Liver (tissue), 9 donors: ENCODE data around the gene TMEM266. TPM values are rescaled to one million over a fixed set of nuclear protein-coding genes. Genes with fewer than 3 reads are reported as not detected.

Experiments
- DNase-seq: peaks from one replicate; pipeline ENCODE4 v3.0.0-alpha.2; 2017; ENCODE audit warnings: low spot score
- H3K27ac ChIP-seq, 2 donors: one replicate each; pipeline ENCODE4 v1.7.0; 2013; ENCODE audit warnings: inconsistent platforms in 2 of 2, low read length in 2 of 2, control low read depth in 1 of 2, low read depth in 1 of 2, mild to moderate bottlenecking in 1 of 2
- H3K27me3 ChIP-seq, 4 donors: one replicate each; pipeline versions ENCODE4 v1.6.1 to v1.7.0; 2013; ENCODE audit warnings: low read length in 3 of 4, inconsistent platforms in 1 of 4, mild to moderate bottlenecking in 1 of 4, moderate library complexity in 1 of 4; ENCODE audit not compliant: control insufficient read depth in 4 of 4, insufficient read depth in 4 of 4
- H3K36me3 ChIP-seq, 4 donors: one replicate each; pipeline versions ENCODE4 v1.6.1 to v1.7.0; 2013; ENCODE audit warnings: low read length in 3 of 4, mild to moderate bottlenecking in 3 of 4, low read depth in 1 of 4, moderate library complexity in 1 of 4; ENCODE audit not compliant: control insufficient read depth in 4 of 4, insufficient read depth in 3 of 4
- H3K4me1 ChIP-seq, 4 donors: one replicate each; pipeline versions ENCODE4 v1.6.1 to v1.7.0; 2013; ENCODE audit warnings: low read length in 3 of 4, mild to moderate bottlenecking in 3 of 4, moderate library complexity in 1 of 4; ENCODE audit not compliant: control insufficient read depth in 4 of 4, insufficient read depth in 4 of 4
- H3K4me3 ChIP-seq, 3 donors: one replicate each; pipeline versions ENCODE4 v1.6.1 to v1.7.0; 2013; ENCODE audit warnings: low read length in 3 of 3, control low read depth in 1 of 3, low read depth in 1 of 3, mild to moderate bottlenecking in 1 of 3
- H3K9ac ChIP-seq, 2 donors: one replicate each; pipeline ENCODE4 v1.7.0; 2013; ENCODE audit warnings: low read length in 2 of 2, mild to moderate bottlenecking in 2 of 2, moderate library complexity in 2 of 2, control low read depth in 1 of 2, low read depth in 1 of 2
- H3K9me3 ChIP-seq, 4 donors: one replicate each; pipeline versions ENCODE4 v1.6.1 to v1.7.0; 2013; ENCODE audit warnings: low read length in 3 of 4; ENCODE audit not compliant: control insufficient read depth in 4 of 4
- ATF3 ChIP-seq: IDR thresholded peaks from 2 replicates; pipeline ENCODE4 v1.6.1; 2016; ENCODE audit warnings: antibody characterized with exemption
- CTCF ChIP-seq: fragments of 150-350 bp; IDR thresholded peaks from 2 replicates; pipeline ENCODE4 v1.5.1; 2017; ENCODE audit warnings: improper control_type of control experiment, low read depth, low read length; ENCODE audit not compliant: missing input control
- EGR1 ChIP-seq, 2 donors: IDR thresholded peaks; 2 replicates each; pipeline ENCODE4 v1.6.1; 2016 to 2018; ENCODE audit warnings: antibody characterized with exemption in 2 of 2, low read depth in 2 of 2
- FOXA1 ChIP-seq: IDR thresholded peaks from 2 replicates; pipeline ENCODE4 v1.6.1; 2016; ENCODE audit warnings: antibody characterized with exemption
- FOXA2 ChIP-seq: IDR thresholded peaks from 2 replicates; pipeline ENCODE4 v1.6.1; 2016; ENCODE audit warnings: antibody characterized with exemption
- GABPA ChIP-seq, 2 donors: IDR thresholded peaks in 1 of 2; conservative IDR thresholded peaks in 1 of 2; 2 replicates each; pipeline ENCODE4 v1.6.1; 2016; ENCODE audit warnings: antibody characterized with exemption in 2 of 2, mild to moderate bottlenecking in 1 of 2, moderate library complexity in 1 of 2
- HNF4A ChIP-seq, 2 donors: conservative IDR thresholded peaks; 2 replicates each; pipeline ENCODE4 v1.6.1; 2016; ENCODE audit warnings: antibody characterized with exemption in 2 of 2, mild to moderate bottlenecking in 2 of 2
- HNF4G ChIP-seq: IDR thresholded peaks from 2 replicates; pipeline ENCODE4 v1.6.1; 2016; ENCODE audit warnings: antibody characterized with exemption
- JUND ChIP-seq, 2 donors: IDR thresholded peaks; 2 replicates each; pipeline ENCODE4 v1.6.1; 2016; ENCODE audit warnings: antibody characterized with exemption in 2 of 2
- MAX ChIP-seq: IDR thresholded peaks from 2 replicates; pipeline ENCODE4 v1.6.1; 2016; ENCODE audit warnings: antibody characterized with exemption
- NR2F2 ChIP-seq: IDR thresholded peaks from 2 replicates; pipeline ENCODE4 v1.6.1; 2016; ENCODE audit warnings: antibody characterized with exemption
- RAD21 ChIP-seq, 2 donors: IDR thresholded peaks; 2 replicates each; pipeline ENCODE4 v1.6.1; 2016; ENCODE audit warnings: antibody characterized with exemption in 2 of 2, mild to moderate bottlenecking in 2 of 2
- RXRA ChIP-seq, 2 donors: IDR thresholded peaks; 2 replicates each; pipeline ENCODE4 v1.6.1; 2017 to 2018; ENCODE audit warnings: antibody characterized with exemption in 2 of 2, mild to moderate bottlenecking in 1 of 2
- SP1 ChIP-seq: IDR thresholded peaks from 2 replicates; pipeline ENCODE4 v1.6.1; 2018; ENCODE audit warnings: antibody characterized with exemption, mild to moderate bottlenecking
- TAF1 ChIP-seq: conservative IDR thresholded peaks from 2 replicates; pipeline ENCODE4 v1.6.1; 2016; ENCODE audit warnings: antibody characterized with exemption, mild to moderate bottlenecking
- YY1 ChIP-seq: IDR thresholded peaks from 2 replicates; pipeline ENCODE4 v1.6.1; 2016; ENCODE audit warnings: antibody characterized with exemption, mild to moderate bottlenecking
- ZBTB33 ChIP-seq: IDR thresholded peaks from 2 replicates; pipeline ENCODE4 v1.6.1; 2016; ENCODE audit warnings: antibody characterized with exemption
- WGBS: extraction: QIAGEN DNeasy Blood & Tissue Kit; methylation state at CpG from one replicate; pipeline ENCODE4 v1.1.7; 2013; 5-methylcytosine and 5-hydroxymethylcytosine counted together
- polyA plus RNA-seq, 2 donors: library from polyadenylated mRNA; stranded (reverse) in 1 of 2; unstranded in 1 of 2; fragments of 200-250 nt in 1 of 2; fragments of >200 nt in 1 of 2; fragmentation: Nextera tagmentation in 1 of 2; extraction: Ambion mirVana in 1 of 2; gene quantifications; one replicate each; pipeline versions ENCODE4 v1.2.1 to v1.2.3, GENCODE V29; 2013 to 2015
- total RNA-seq, 2 donors: library from RNA; depleted of rRNA; stranded (reverse); fragments of >200 nt; gene quantifications; one replicate each; pipeline ENCODE4 v1.2.3, GENCODE V29; 2014
- donor health status: healthy.
- donor health status: healthy.
- donor health status: healthy.
- donor health status: healthy.
- donor health status: healthy.

Gene TMEM266
- total and polyA plus RNA-seq, 4 donors: 0.25 to 1.3 TPM; not detected in 2

GRCh38 chr15:76198456-76199105, 138.8 kb downstream of the TMEM266 start:
- Histone ChIP-seq H3K27ac (no peak overlapping the region), H3K4me1 (peaks cover 0 to 9% (median 2%) of the 10 kb centered on the region in 4 donors), H3K4me3 (no peak overlapping the region), H3K36me3 (peaks cover 0 to 5% (median 2%) of the 10 kb centered on the region in 4 donors), H3K9ac (no peak overlapping the region), H3K27me3 (no peaks in the 10 kb centered on the region), H3K9me3 (no peaks in the 10 kb centered on the region)
- peak in 1 of 2 donors; percentile 55 for TF ChIP-seq HNF4A (conservative IDR thresholded peaks at IDR 0.05)
- TF ChIP-seq ZBTB33: no peak
- no peak for TF ChIP-seq RAD21 (IDR thresholded peaks at IDR 0.05)
- no peak for TF ChIP-seq HNF4G
- WGBS: 92% methylated on average over 6 of the region's 6 CpGs
- DNase-seq: no peak

- no peak for DNase-seq
- Histone ChIP-seq H3K4me1 (peaks cover 0 to 9% (median 2%) of the 10 kb centered on the region in 4 donors), H3K36me3 (peaks cover 0 to 6% (median 2%) of the 10 kb centered on the region in 4 donors), H3K9me3 (no peaks in the 10 kb centered on the region), H3K9ac (no peak overlapping the region), H3K27me3 (no peaks in the 10 kb centered on the region), H3K27ac (no peak overlapping the region), H3K4me3 (no peak overlapping the region)
- TF ChIP-seq FOXA1 (no peak), HNF4A (conservative IDR thresholded peaks at IDR 0.05) (peak in 1 of 2 donors; percentile 15)
- 68% methylated on average over 19 of the region's 19 CpGs for WGBS
Measured at GRCh38 chr15:76199106-76200082, 139.6 kb downstream of the TMEM266 start.

- Histone ChIP-seq H3K9ac (no peak overlapping the region), H3K27ac (no peak overlapping the region), H3K9me3 (no peaks in the 10 kb centered on the region), H3K36me3 (peaks cover 0 to 6% (median 2%) of the 10 kb centered on the region in 4 donors), H3K4me1 (peaks cover 0 to 9% (median 2%) of the 10 kb centered on the region in 4 donors), H3K27me3 (no peaks in the 10 kb centered on the region), H3K4me3 (no peak overlapping the region)
- WGBS: 97% methylated on average over 6 of the region's 6 CpGs
- DNase-seq: no peak
- TF ChIP-seq FOXA1 (no peak), NR2F2 (no peak), YY1 (no peak), GABPA (IDR thresholded peaks at IDR 0.05 in 1 of 2, conservative IDR thresholded peaks at IDR 0.05 in 1 of 2) (no peak), ZBTB33 (no peak), SP1 (no peak), FOXA2 (no peak), CTCF (no peak), RAD21 (IDR thresholded peaks at IDR 0.05) (no peak), ATF3 (no peak), RXRA (IDR thresholded peaks at IDR 0.05) (no peak), TAF1 (no peak), HNF4G (no peak), JUND (IDR thresholded peaks at IDR 0.05) (no peak), MAX (no peak), EGR1 (IDR thresholded peaks at IDR 0.05; ENCODE audit: low read depth in 2 of 2) (no peak)
Measured at GRCh38 chr15:76200083-76200465, 140.3 kb downstream of the TMEM266 start.
